Measurements from ENCODE around the gene PIEZO1. TPM values are rescaled to one million over a fixed set of nuclear protein-coding genes. Genes with fewer than 3 reads are reported as not detected.

Gene PIEZO1
- total and polyA plus RNA-seq, 2 donors (not counting 3 experiments of a cell fraction or from before 2014, with no cell fraction given), result 298 to 322 TPM

GRCh38 chr16:88760424-88761142, 24.4 kb downstream of the PIEZO1 start:
- DNase-seq (ENCODE audit: low read depth, low spot score), result no peak
- dilution Hi-C loops (cut with MboI; ENCODE audit: extremely low pct_ligation_motif_present, low sequenced_read_pairs) (no loop called here), intact Hi-C loops (cut with micrococcal nuclease) (no loop called here)
- no peak overlapping the region for H3K4me2 ChIP-seq (ENCODE audit: insufficient read depth, low read length)
- no peak overlapping the region for H3K4me3 ChIP-seq (replicated peaks in 1 of 3; ENCODE audit: insufficient read depth in 1 of 3, low read depth in 1 of 3, low read length in 3 of 3)
- no peaks in the 10 kb centered on the region for H3K9me3 ChIP-seq (replicated peaks; ENCODE audit: control insufficient read depth, insufficient read depth, low read length)
- peaks cover 0 to 15% of the 10 kb centered on the region in 2 experiments for H3K36me3 ChIP-seq (ENCODE audit: control insufficient read depth in 2 of 2, extremely low read depth in 1 of 2, insufficient read depth in 2 of 2, low read length in 2 of 2)
- no peaks in the 10 kb centered on the region for H4K20me1 ChIP-seq (replicated peaks; ENCODE audit: control insufficient read depth, extremely low read depth, insufficient read depth, low read length)
- no peak overlapping the region for H3K27ac ChIP-seq (ENCODE audit: insufficient read depth, low read depth, low read length)
- TF ChIP-seq MYC (IDR thresholded peaks at IDR 0.05; ENCODE audit: low read depth, low read length), result no peak
- TF ChIP-seq POLR2AphosphoS5 (IDR thresholded peaks at IDR 0.05; ENCODE audit: insufficient read depth, low read depth, low read length), result no peak
- no peak for TF ChIP-seq MAX (IDR thresholded peaks at IDR 0.05; ENCODE audit: insufficient read depth, insufficient read length)
- TF ChIP-seq FOS (IDR thresholded peaks at IDR 0.05; ENCODE audit: borderline replicate concordance, insufficient read depth, low read length), result no peak
- no peak for TF ChIP-seq EZH2 (IDR thresholded peaks at IDR 0.05; ENCODE audit: borderline replicate concordance, low read depth, low read length, severe bottlenecking)
- no peak for TF ChIP-seq CTCF (IDR thresholded peaks at IDR 0.05; ENCODE audit: extremely low read depth in 1 of 2, insufficient read depth in 1 of 2, low read depth in 1 of 2, low read length in 2 of 2)
- no peak for TF ChIP-seq GATA2 (IDR thresholded peaks at IDR 0.05; ENCODE audit: insufficient read depth, insufficient read length, low read depth, low read length)
- TF ChIP-seq POLR2A (IDR thresholded peaks at IDR 0.05; ENCODE audit: low read depth, low read length), result no peak
- no peak for TF ChIP-seq JUN (IDR thresholded peaks at IDR 0.05; ENCODE audit: borderline replicate concordance, insufficient read depth, insufficient read length, low read depth)
- no peaks in the 10 kb centered on the region for H3K9me1 ChIP-seq (replicated peaks; ENCODE audit: control insufficient read depth, extremely low read depth, insufficient read depth, low read length)
- no peak overlapping the region for H2AFZ ChIP-seq (ENCODE audit: low read depth, low read length)
- H3K79me2 ChIP-seq (ENCODE audit: control insufficient read depth, insufficient read depth, low read length), result peaks cover 89% of the 10 kb centered on the region
- ChIA-PET POLR2A (no interaction called here), CTCF (interaction anchor here (1.3 to 3.6 kb wide), 4 partner anchors 9 to 24 kb away, joined by 3 to 15 read pairs (median 8); partner anchors contain the start of gene PIEZO1)
- no TSS peak for BruUV-seq (replicated peaks)
- H3K4me1 ChIP-seq (ENCODE audit: control insufficient read depth, extremely low read depth, insufficient read depth, low read length), result peaks cover 7% of the 10 kb centered on the region
- no peaks in the 10 kb centered on the region for H3K27me3 ChIP-seq (ENCODE audit: control insufficient read depth in 2 of 2, insufficient read depth in 2 of 2, low read length in 2 of 2)
- no peak overlapping the region for H3K9ac ChIP-seq (replicated peaks; ENCODE audit: extremely low read depth, insufficient read depth, low read length)
- no peak for FAIRE-seq
